Activated CD8-positive, alpha-beta T cell treated with anti-CD3 and anti-CD28 coated beads for 36 hours (primary cell): ENCODE results near the gene SLITRK2. TPM values are rescaled to one million over a fixed set of nuclear protein-coding genes. Genes with fewer than 3 reads are reported as not detected.

Experiments used
- ATAC-seq: fragments of 200-7000 bp; cut with Tn5 transposase; one replicate; pipeline ENCODE4 v1.10.0; 2021; ENCODE audit warnings: mild to moderate bottlenecking, moderate library complexity
- CTCF ChIA-PET: fragments of 350-600 bp; sonication (Branson Sonifier 250); formaldehyde crosslinking; loops from one replicate; lab custom pipeline; 2021; ENCODE audit warnings: antibody characterized with exemption; lab: Charles Lee
- POLR2A ChIA-PET: fragments of 350-600 bp; sonication (Branson Sonifier 250); formaldehyde crosslinking; loops from one replicate; lab custom pipeline; 2021; ENCODE audit warnings: antibody characterized with exemption; lab: Charles Lee
- DNase-seq: peaks from one replicate; pipeline ENCODE4 v3.0.0-alpha.2; 2020
- H3K27ac Mint-ChIP-seq: one replicate; pipeline ENCODE4 v1.8.0; 2021; ENCODE audit warnings: mild to moderate bottlenecking, mixed read lengths
- H3K27me3 Mint-ChIP-seq: one replicate; pipeline ENCODE4 v1.8.0; 2021; ENCODE audit warnings: mixed read lengths
- H3K36me3 Mint-ChIP-seq: one replicate; pipeline ENCODE4 v1.8.0; 2021; ENCODE audit warnings: low read depth, mixed read lengths
- H3K4me1 Mint-ChIP-seq: one replicate; pipeline ENCODE4 v1.8.0; 2021; ENCODE audit warnings: low read depth, mixed read lengths
- H3K4me3 Mint-ChIP-seq: one replicate; pipeline ENCODE4 v1.8.0; 2021; ENCODE audit warnings: mild to moderate bottlenecking, moderate library complexity, mixed read lengths
- H3K9me3 Mint-ChIP-seq: one replicate; pipeline ENCODE4 v1.8.0; 2021; ENCODE audit warnings: mixed read lengths
- intact Hi-C: fragments of 100-400 bp; cut with micrococcal nuclease; formaldehyde crosslinking; loops from one replicate; pipeline ENCODE4 v1.10.0; 2022
- total RNA-seq, 2 experiments: library from RNA; stranded (reverse); gene quantifications; one replicate each; pipeline ENCODE4 v1.2.3, GENCODE V29; 2021
- TF ChIP-seq, protein P1 (sequence below): fragments of 200-600 bp; IDR thresholded peaks from one replicate; pipeline ENCODE4 v1.8.0; 2022; ENCODE audit warnings: antibody characterized with exemption, mild to moderate bottlenecking

Gene SLITRK2
- total RNA-seq, 2 experiments from 2014 or later = not detected

GRCh38 chrX:145865082-145865481 lies 47.5 kb downstream of the SLITRK2 start:
- Mint-ChIP-seq H3K27ac (no peak overlapping the region), H3K27me3 (no peaks in the 10 kb centered on the region), H3K36me3 (no peaks in the 10 kb centered on the region), H3K9me3 (no peaks in the 10 kb centered on the region), H3K4me3 (no peak overlapping the region), H3K4me1 (no peaks in the 10 kb centered on the region)
- ChIA-PET CTCF (no interaction called here), POLR2A (no interaction called here)
- ATAC-seq = no peak
- intact Hi-C loops = no loop called here
- TF ChIP-seq, protein P1, sequence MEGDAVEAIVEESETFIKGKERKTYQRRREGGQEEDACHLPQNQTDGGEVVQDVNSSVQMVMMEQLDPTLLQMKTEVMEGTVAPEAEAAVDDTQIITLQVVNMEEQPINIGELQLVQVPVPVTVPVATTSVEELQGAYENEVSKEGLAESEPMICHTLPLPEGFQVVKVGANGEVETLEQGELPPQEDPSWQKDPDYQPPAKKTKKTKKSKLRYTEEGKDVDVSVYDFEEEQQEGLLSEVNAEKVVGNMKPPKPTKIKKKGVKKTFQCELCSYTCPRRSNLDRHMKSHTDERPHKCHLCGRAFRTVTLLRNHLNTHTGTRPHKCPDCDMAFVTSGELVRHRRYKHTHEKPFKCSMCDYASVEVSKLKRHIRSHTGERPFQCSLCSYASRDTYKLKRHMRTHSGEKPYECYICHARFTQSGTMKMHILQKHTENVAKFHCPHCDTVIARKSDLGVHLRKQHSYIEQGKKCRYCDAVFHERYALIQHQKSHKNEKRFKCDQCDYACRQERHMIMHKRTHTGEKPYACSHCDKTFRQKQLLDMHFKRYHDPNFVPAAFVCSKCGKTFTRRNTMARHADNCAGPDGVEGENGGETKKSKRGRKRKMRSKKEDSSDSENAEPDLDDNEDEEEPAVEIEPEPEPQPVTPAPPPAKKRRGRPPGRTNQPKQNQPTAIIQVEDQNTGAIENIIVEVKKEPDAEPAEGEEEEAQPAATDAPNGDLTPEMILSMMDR = no peak
- DNase-seq = no peak
